ENCODE measurements around the gene MC3R. TPM values are rescaled to one million over a fixed set of nuclear protein-coding genes. Genes with fewer than 3 reads are reported as not detected.

MC3R gene
- total and polyA plus RNA-seq, 2 of the 8 experiments (the other 6 are each of a cell fraction or from before 2014, with no cell fraction given): not detected

GRCh38 chr20:56257604-56258003, 9.1 kb downstream of the MC3R start:
- Histone ChIP-seq H3K4me3 (ENCODE audit: extremely low read depth in 1 of 4, insufficient read depth in 2 of 4, low read depth in 3 of 4, low read length in 4 of 4) (no peak overlapping the region), H2AFZ (ENCODE audit: low read length) (no peak overlapping the region), H3K9me3 (ENCODE audit: insufficient read depth in 2 of 2, low read depth in 1 of 2, low read length in 1 of 2) (peaks cover 70 to 74% of the 10 kb centered on the region in 2 experiments), H2BK5ac (ENCODE audit: low read depth, low read length) (no peak overlapping the region), H3K79me2 (ENCODE audit: control insufficient read depth in 1 of 2, insufficient read depth in 2 of 2, low read length in 2 of 2) (no peaks in the 10 kb centered on the region), H3K4me1 (replicated peaks in 1 of 4; ENCODE audit: control insufficient read depth in 3 of 4, insufficient read depth in 4 of 4, low read length in 3 of 4) (no peaks in the 10 kb centered on the region), H3K23me2 (ENCODE audit: low read depth, low read length) (no peaks in the 10 kb centered on the region), H4K8ac (ENCODE audit: extremely low read depth, insufficient read depth, low read length) (no peak overlapping the region), H2AK5ac (ENCODE audit: low read depth, low read length) (no peak overlapping the region), H3K36me3 (ENCODE audit: control insufficient read depth in 2 of 4, insufficient read depth in 4 of 4, low read length in 3 of 4) (no peaks in the 10 kb centered on the region; a peak in 1 of 8 replicates), H3K4ac (replicated peaks; ENCODE audit: insufficient read length, low read depth, low read length) (no peak overlapping the region), H3K56ac (replicated peaks; ENCODE audit: insufficient read length, low read depth, low read length) (no peak overlapping the region), H2BK15ac (ENCODE audit: low read length) (no peak overlapping the region), H3K27me3 (replicated peaks in 1 of 4; ENCODE audit: control insufficient read depth in 3 of 4, extremely low read depth in 1 of 4, insufficient read depth in 3 of 4, low read length in 3 of 4) (no peaks in the 10 kb centered on the region), H3K23ac (ENCODE audit: insufficient read length) (no peak overlapping the region), H2BK120ac (replicated peaks; ENCODE audit: low read depth, low read length) (no peak overlapping the region), H4K20me1 (replicated peaks in 1 of 2; ENCODE audit: control insufficient read depth in 1 of 2, insufficient read depth in 2 of 2, low read length in 2 of 2) (no peaks in the 10 kb centered on the region), H3K27ac (ENCODE audit: low read depth, low read length) (no peak overlapping the region), H3K9ac (replicated peaks in 1 of 4; ENCODE audit: extremely low read depth in 1 of 4, low read depth in 3 of 4, low read length in 3 of 4) (no peak overlapping the region), H3K14ac (ENCODE audit: insufficient read length) (no peak overlapping the region), H4K5ac (ENCODE audit: insufficient read length, low read depth, low read length) (no peak overlapping the region), H2BK12ac (ENCODE audit: low read depth, low read length) (no peak overlapping the region), H2BK20ac (ENCODE audit: low read length) (no peak overlapping the region), H4K91ac (replicated peaks; ENCODE audit: insufficient read length, low read length) (no peak overlapping the region), H3K79me1 (ENCODE audit: low read depth, low read length) (no peaks in the 10 kb centered on the region), H3K4me2 (ENCODE audit: insufficient read depth in 1 of 2, low read depth in 2 of 2, low read length in 2 of 2) (no peak overlapping the region), H3K18ac (ENCODE audit: extremely low read depth, low read length) (no peak overlapping the region)
- POLR2A ChIA-PET (ENCODE audit: partially characterized antibody): no interaction called here
- CTCF ChIA-PET (ENCODE audit: partially characterized antibody): interaction anchor here (0.9 to 1.0 kb wide), 2 partner anchors 9 to 86 kb away, joined by 3 read pairs; partner anchors contain the start of gene MC3R
- WGBS, 2 experiments (ENCODE audit: extremely low coverage in 1 of 2, insufficient coverage in 1 of 2, insufficient read length in 1 of 2, insufficient replicate concordance in 2 of 2, low coverage in 1 of 2, low lambda C conversion rate in 2 of 2, missing lambda C conversion rate in 1 of 2): 88% methylated on average over 7 of the region's 7 CpGs; no CpG with 5 or more reads in 1 of the 2 experiments
- no peak for TF ChIP-seq E2F6 (IDR thresholded peaks at IDR 0.05)
- TF ChIP-seq TEAD4 (IDR thresholded peaks at IDR 0.05; ENCODE audit: low read depth, low read length): no peak
- DNase-seq (ENCODE audit: low read depth in 1 of 2, low spot score in 2 of 2): no peak
- no peak for FAIRE-seq
